Natural killer cell (primary cell): ENCODE data around the gene ATP5PB. TPM values are rescaled to one million over a fixed set of nuclear protein-coding genes. Genes with fewer than 3 reads are reported as not detected.

Experiments
- ATAC-seq, 3 donors: fragments of 150-1000 bp in 2 of 3; fragments of 200-7000 bp in 1 of 3; cut with Tn5 transposase; 1 replicate in 1 of 3; 2 replicates in 2 of 3; pipeline ENCODE4 v1.10.0; 2021; ENCODE audit warnings: mild to moderate bottlenecking in 2 of 3, moderate library complexity in 2 of 3
- DNase-seq, 2 donors: peaks; one replicate each; pipeline versions ENCODE4 v3.0.0 to v3.0.0-alpha.2; 2013 to 2021; ENCODE audit warnings: mixed read lengths in 1 of 2
- H3K27ac ChIP-seq: one replicate; pipeline ENCODE4 v1.5.1; 2013; ENCODE audit warnings: mild to moderate bottlenecking, low read length
- H3K27me3 ChIP-seq: one replicate; pipeline ENCODE4 v1.6.1; 2013; ENCODE audit warnings: low read length; ENCODE audit not compliant: control insufficient read depth, insufficient read depth
- H3K36me3 ChIP-seq: one replicate; pipeline ENCODE4 v1.6.1; 2013; ENCODE audit warnings: low read length; ENCODE audit not compliant: control insufficient read depth, insufficient read depth
- H3K4me1 ChIP-seq: one replicate; pipeline ENCODE4 v1.6.1; 2013; ENCODE audit warnings: low read length; ENCODE audit not compliant: control insufficient read depth, insufficient read depth
- H3K4me3 ChIP-seq: one replicate; pipeline ENCODE4 v1.5.1; 2013; ENCODE audit warnings: low read length
- H3K9me3 ChIP-seq: one replicate; pipeline ENCODE4 v1.6.1; 2013; ENCODE audit warnings: low read length; ENCODE audit not compliant: control insufficient read depth, insufficient read depth
- H3K27ac Mint-ChIP-seq, 2 donors: one replicate each; pipeline ENCODE4 v1.8.0; 2022; ENCODE audit warnings: mild to moderate bottlenecking in 2 of 2, mixed read lengths in 2 of 2, moderate library complexity in 1 of 2
- H3K27me3 Mint-ChIP-seq, 2 donors: one replicate each; pipeline ENCODE4 v1.8.0; 2022; ENCODE audit warnings: low read depth in 2 of 2, mixed read lengths in 2 of 2
- H3K36me3 Mint-ChIP-seq: one replicate; pipeline ENCODE4 v1.8.0; 2022; ENCODE audit warnings: mixed read lengths
- H3K4me1 Mint-ChIP-seq, 2 donors: one replicate each; pipeline ENCODE4 v1.8.0; 2022; ENCODE audit warnings: mixed read lengths in 2 of 2
- H3K4me3 Mint-ChIP-seq: one replicate; pipeline ENCODE4 v1.8.0; 2022; ENCODE audit warnings: mild to moderate bottlenecking, moderate library complexity, mixed read lengths
- H3K9me3 Mint-ChIP-seq, 2 donors: one replicate each; pipeline ENCODE4 v1.8.0; 2022; ENCODE audit warnings: mixed read lengths in 2 of 2
- CTCF ChIP-seq: fragments of 200-600 bp; IDR thresholded peaks from one replicate; pipeline ENCODE4 v1.8.0; 2022; ENCODE audit warnings: antibody characterized with exemption
- WGBS: methylation state at CpG from one replicate; pipeline ENCODE4 v1.1.7; 2013; ENCODE audit warnings: missing lambda C conversion rate; ENCODE audit not compliant: insufficient coverage; 5-methylcytosine and 5-hydroxymethylcytosine counted together
- intact Hi-C: fragments of 100-400 bp; cut with micrococcal nuclease; formaldehyde crosslinking; loops from one replicate; pipeline ENCODE4 v1.14.2; 2022
- total RNA-seq, 4 donors: library from RNA; stranded (reverse); fragments of 120-200 nt in 1 of 4; gene quantifications; one replicate each; pipeline versions ENCODE4 v1.2.3 to v1.2.4, GENCODE V29; 2013 to 2022

The ATP5PB gene
- total RNA-seq, 3 donors from 2014 or later (not counting 1 experiment from before 2014, with no cell fraction given) = 105 to 115 (median 105) TPM

DNA sequence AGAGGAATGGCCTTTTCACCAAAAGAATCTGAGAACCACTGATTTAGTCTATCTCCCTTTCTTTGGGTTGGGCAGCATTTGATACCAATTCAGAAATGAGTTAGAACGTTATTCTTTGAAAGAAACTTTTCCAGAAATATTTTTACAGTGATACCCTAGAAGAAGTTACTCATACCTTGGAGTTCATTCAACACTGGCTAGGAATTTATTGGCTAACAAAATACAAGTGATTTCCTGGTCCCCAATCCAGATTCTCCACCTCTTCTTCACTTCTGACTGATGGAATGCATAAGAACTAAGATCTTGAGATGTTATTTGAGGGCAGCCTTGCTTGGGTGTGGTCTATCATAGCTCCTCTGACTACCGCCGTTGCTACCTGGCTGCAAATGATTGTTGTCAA lies 33.9 kb downstream of the ATP5PB start:
- Histone ChIP-seq H3K4me3 (no peak overlapping the region), H3K27me3 (no peaks in the 10 kb centered on the region), H3K9me3 (no peaks in the 10 kb centered on the region), H3K4me1 (peaks cover 3% of the 10 kb centered on the region), H3K36me3 (peaks cover 7% of the 10 kb centered on the region), H3K27ac (no peak overlapping the region)
- intact Hi-C loops = no loop called here
- no peaks in the 10 kb centered on the region for H3K9me3 Mint-ChIP-seq
- no peaks in the 10 kb centered on the region for H3K27me3 Mint-ChIP-seq
- no peak for DNase-seq
- peaks cover 13 to 24% of the 10 kb centered on the region in 2 donors for H3K4me1 Mint-ChIP-seq
- H3K36me3 Mint-ChIP-seq = peaks cover 5% of the 10 kb centered on the region
- H3K27ac Mint-ChIP-seq = no peak overlapping the region
- WGBS = 88% methylated on average over 3 of the region's 3 CpGs
- no peak for TF ChIP-seq CTCF
- ATAC-seq = no peak
- H3K4me3 Mint-ChIP-seq = no peak overlapping the region

GRCh38 chr1:111483876-111484275 lies 34.6 kb downstream of the ATP5PB start:
- H3K9me3 ChIP-seq = no peaks in the 10 kb centered on the region
- Mint-ChIP-seq H3K27ac (peak overlapping the region in 1 of 2 donors; percentile 29), H3K9me3 (no peaks in the 10 kb centered on the region), H3K36me3 (no peaks in the 10 kb centered on the region), H3K4me1 (peaks cover 8 to 17% of the 10 kb centered on the region in 2 donors), H3K4me3 (no peak overlapping the region), H3K27me3 (no peaks in the 10 kb centered on the region)
- H3K36me3 ChIP-seq = peaks cover under 1% of the 10 kb centered on the region
- TF ChIP-seq CTCF = no peak
- no peak overlapping the region for H3K4me3 ChIP-seq
- no peak overlapping the region for H3K27ac ChIP-seq
- WGBS = 60% methylated on average over 2 of the region's 2 CpGs
- intact Hi-C loops = no loop called here
- ATAC-seq = peak in 1 of 3 donors; percentile 26
- no peaks in the 10 kb centered on the region for H3K27me3 ChIP-seq
- no peaks in the 10 kb centered on the region for H3K4me1 ChIP-seq
- DNase-seq = no peak

DNA sequence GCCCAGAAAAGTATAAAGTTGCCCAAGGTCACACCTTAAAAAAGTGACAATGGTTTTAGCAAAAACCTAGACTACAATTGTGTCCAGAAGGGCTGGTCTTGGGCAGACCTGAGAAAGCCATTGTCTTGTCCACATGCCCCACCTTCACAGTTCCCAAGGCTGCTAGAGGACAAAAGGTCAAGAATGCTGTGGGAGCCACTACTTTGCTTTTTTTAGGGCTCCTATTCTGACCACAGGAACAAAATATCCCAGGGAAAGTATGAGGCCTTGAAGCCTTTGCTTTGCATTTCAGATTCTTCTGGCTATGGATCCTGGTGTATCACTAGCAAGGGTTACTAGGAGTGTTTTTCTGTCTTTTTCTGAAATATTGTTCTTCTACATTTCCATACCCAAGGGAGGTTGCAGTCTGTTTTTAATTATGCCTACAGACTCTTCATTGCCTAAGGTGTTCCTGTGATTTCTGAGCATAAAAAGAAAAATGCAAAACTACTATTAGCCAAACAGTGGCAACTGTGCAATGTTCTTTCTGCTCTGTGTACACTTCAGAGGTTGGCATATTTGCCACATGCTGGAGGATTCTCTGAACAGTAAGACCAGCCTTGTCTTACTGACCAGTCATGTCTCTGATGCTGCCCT lies 35.2 kb downstream of the ATP5PB start:
- H3K36me3 ChIP-seq = no peaks in the 10 kb centered on the region
- peaks cover 8 to 17% of the 10 kb centered on the region in 2 donors for H3K4me1 Mint-ChIP-seq
- ATAC-seq = no peak
- H3K4me3 Mint-ChIP-seq = no peak overlapping the region
- peaks cover 2% of the 10 kb centered on the region for H3K4me1 ChIP-seq
- H3K27me3 ChIP-seq = no peaks in the 10 kb centered on the region
- no peak overlapping the region for H3K27ac Mint-ChIP-seq
- H3K4me3 ChIP-seq = no peak overlapping the region
- H3K36me3 Mint-ChIP-seq = no peaks in the 10 kb centered on the region
- no peak for TF ChIP-seq CTCF
- intact Hi-C loops = no loop called here
- no peaks in the 10 kb centered on the region for H3K9me3 Mint-ChIP-seq
- no peak for DNase-seq
- no peak overlapping the region for H3K27ac ChIP-seq
- H3K27me3 Mint-ChIP-seq = no peaks in the 10 kb centered on the region
- H3K9me3 ChIP-seq = no peaks in the 10 kb centered on the region

GRCh38 chr1:111486431-111486830 lies 37.2 kb downstream of the ATP5PB start:
- no peaks in the 10 kb centered on the region for H3K36me3 Mint-ChIP-seq
- H3K27me3 Mint-ChIP-seq = no peaks in the 10 kb centered on the region
- 97% methylated on average over 7 of the region's 7 CpGs for WGBS
- H3K9me3 ChIP-seq = no peaks in the 10 kb centered on the region
- peaks cover 3% of the 10 kb centered on the region for H3K4me1 ChIP-seq
- intact Hi-C loops = no loop called here
- TF ChIP-seq CTCF = no peak
- no peak overlapping the region for H3K27ac Mint-ChIP-seq
- ATAC-seq (no peak), DNase-seq (no peak)
- no peak overlapping the region for H3K4me3 ChIP-seq
- no peaks in the 10 kb centered on the region for H3K27me3 ChIP-seq
- H3K27ac ChIP-seq = no peak overlapping the region
- peaks cover 12 to 17% of the 10 kb centered on the region in 2 donors for H3K4me1 Mint-ChIP-seq
- H3K36me3 ChIP-seq = no peaks in the 10 kb centered on the region
- no peaks in the 10 kb centered on the region for H3K9me3 Mint-ChIP-seq
- no peak overlapping the region for H3K4me3 Mint-ChIP-seq
